ENCODE measurements around the gene ADGRB3.

The ADGRB3 gene

DNA sequence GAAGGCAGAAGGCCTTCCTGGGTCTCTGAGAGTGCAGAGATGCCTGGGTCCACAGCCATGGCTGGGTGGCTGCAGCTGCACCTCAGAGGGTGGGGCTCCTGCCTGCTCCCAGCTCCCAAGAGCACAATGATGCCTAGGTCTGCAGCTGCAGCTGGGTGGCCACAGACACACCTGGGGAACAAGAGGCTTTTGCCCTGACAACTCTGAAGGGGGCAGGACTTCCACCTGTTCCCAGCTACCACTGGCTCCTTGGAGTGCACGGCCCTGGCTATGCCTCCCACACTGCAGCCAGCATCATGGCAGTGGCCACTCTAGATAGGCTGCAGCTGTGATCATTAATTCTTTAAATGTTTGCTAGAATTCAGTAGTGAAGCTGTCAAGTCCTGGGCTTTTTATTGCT lies 511.3 kb downstream of the ADGRB3 start:
- FAIRE-seq, result no peak

DNA sequence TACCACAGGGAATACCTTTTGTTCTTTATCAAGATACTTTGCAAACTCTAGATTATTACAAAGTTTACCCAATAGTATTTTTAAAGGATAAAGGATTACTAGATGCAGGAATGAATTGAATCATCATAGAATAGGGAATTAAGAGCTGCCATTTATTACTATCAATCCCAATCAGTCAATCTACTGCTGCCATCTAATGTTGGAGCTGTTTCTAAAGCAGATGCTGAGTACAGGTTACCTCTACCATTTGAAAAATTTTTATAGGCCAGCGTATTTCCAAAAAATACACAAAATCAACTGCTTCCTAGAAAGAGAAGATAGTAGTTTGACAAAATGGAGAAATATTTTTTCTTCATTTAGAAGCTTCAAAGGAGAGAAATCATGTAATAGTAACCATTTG lies 520.4 kb downstream of the ADGRB3 start:
- no peak for FAIRE-seq

DNA sequence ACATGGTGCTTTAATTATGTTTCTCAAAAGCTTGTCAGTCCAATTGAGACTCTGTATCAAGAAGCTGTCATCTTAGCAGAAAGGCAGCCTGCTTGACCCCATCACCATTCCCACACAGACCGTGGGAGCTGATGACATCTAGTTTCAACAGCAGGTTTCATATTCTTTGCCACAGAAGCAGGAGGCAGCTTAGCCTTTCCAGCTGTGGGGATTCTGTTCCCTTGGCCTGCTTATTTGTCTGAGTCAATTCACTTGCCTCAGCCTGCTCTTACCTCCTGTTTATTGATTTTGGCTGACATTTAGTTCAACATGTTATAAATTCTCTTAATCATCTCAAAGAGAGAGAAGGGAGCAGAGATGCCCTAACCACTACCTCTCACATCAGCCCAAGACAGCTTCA lies 527.7 kb downstream of the ADGRB3 start:
- FAIRE-seq, result no peak

DNA sequence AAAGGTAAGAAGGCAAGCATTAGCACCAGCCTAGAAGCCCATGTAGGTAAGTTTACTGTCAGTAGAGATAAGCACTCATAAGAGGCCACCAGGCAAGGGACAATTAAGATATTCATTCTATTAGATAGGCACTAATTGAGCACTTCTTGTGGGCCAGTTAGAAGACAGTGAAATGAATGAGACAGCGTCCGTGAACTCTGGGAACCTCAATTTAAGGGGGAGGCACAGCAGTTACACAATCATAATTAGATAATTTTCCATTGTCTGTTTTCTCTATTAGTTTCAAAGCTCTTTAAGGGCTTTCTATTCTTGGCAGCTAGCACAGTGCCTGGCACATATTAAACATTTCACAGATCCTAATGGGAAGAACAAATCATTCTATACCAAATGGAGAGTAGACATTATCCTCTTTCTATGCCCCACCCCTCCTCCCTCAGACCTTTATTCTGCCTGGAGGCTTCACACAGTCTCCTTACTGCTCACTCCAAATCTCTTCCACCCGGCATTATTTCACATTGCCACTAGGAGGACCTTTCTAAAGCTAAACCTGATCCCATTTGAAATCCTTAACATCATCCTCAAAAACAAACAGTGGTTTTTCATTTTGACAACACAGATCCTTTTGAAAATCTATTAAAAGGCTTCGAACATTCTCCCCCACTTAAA lies 529.6 kb downstream of the ADGRB3 start:
- FAIRE-seq, result no peak

DNA sequence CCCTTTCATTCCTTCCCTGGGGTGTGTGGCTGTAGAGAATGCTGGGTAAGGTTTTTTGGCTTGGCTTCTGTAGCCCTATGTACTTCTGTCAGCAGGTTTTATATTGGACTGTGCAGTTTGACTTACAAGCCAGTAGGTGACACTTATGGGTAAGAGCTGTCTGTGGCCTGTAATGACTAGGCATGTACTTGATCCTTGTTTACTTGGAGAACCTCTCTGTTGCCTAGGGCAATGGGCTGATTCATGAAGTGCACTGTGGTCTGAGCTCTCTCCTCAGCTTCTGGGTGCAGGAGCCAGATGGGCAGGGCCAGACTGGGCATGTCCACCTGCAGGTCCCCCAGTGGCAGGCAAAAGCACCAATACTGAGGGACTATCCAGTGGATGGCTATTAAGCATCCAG lies 544.6 kb downstream of the ADGRB3 start:
- FAIRE-seq, result no peak

DNA sequence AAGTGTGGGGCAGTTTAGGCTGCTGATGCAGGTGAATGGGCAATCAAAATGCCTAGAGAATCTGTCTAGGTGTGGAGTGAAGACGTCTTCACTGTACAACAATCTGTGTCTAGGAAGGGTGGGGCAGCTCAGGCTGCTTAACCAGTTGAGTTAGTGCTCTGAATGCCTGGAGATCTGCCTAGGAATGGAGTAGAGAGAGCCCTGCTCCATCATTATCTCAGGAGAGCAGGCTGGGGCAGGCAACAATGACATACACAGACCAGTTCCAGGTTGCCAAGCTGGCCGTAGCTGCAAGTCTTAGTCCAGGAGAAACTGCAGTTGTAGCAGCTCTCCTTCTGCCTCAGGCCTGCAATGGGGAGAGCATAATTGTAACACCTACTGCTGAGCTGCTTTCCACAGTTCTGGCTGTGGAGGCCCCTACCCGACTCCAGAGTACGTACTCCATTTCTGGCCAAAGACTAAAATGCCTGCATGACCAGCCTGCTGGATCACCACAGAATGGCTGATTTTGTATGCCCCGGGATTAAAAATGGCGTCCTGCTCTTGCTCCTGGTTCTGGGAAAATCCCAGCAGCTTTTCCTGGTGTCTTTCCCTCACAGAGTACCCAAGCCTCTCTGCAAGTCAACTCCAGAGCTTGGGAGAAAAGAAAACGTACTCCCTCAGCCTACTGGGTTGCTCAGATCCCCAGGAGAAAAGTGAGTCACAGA lies 545.4 kb downstream of the ADGRB3 start:
- no peak for FAIRE-seq

DNA sequence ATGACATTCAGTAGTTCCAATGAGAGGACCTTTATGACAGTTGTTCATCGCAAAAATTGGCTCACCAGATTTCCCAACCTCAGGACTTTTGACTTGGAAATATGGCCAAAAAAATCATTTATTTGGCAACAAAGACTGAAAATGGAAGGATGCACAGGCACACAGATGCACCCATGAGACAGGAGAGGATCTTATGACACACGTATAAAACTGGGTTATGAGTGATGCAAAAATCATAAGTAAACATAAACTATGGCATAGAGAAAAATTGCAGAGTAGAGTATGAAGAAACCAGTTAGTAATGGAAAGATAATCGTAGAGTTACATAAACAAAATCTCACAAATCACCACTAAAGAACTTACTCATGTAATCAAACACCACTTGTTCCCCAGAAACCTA lies 546.9 kb downstream of the ADGRB3 start:
- no peak for FAIRE-seq

DNA sequence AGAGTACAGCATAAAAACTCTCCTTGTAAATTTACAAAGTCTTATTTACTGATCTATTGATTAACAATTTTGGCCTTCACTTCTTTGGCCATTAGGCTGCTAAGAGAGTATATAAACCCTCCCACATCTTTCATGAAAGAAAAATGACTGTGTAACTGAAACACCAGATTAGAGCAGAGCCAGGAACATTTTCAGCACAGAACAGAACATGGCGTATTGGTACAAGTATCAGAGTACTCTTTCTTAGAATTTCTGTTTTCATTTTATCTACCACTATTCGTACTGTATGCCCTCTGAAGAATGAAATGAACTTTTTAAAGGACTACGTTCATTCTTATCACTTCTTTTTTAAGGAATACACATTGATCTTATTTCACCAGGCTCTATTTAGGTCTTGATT lies 550.2 kb downstream of the ADGRB3 start:
- FAIRE-seq, result no peak

DNA sequence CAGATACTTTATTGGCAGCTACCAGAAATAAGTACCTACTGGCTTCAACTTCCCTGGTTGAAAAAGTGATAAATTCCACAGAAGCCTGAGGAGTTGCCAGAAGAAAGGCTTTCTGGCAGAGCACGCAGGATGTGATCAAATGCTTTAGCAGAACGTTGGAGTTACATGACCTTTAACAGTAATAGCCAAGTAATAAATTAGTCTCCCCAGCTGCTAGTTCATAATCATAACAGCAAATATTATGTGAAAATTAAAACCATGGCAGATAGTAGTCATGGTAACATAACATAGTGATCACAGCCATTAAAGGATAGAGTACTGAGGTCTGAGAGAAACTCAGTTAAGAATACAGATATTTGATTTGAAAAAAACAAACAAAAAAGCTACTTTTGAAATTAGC lies 567.7 kb downstream of the ADGRB3 start:
- peak; percentile 71 for FAIRE-seq

DNA sequence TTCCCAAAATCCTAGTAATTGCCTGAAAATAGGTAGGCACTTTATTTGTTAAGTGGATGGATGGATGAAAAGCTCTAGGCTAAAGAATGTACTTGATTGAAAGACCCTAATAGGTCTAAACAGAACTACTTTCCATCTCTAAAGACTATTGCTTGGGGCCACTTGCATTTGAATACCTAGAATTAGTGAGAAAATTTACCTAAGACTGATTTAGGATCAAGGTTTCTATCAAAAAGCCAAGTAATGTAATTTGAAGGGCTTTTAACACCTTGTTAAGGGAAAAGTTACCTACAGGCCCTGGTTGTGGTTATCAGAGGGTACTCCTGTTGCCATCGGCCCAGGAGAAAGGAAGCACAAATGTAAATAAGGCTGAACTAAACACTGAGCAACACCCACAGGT lies 581.0 kb downstream of the ADGRB3 start:
- no peak for FAIRE-seq

DNA sequence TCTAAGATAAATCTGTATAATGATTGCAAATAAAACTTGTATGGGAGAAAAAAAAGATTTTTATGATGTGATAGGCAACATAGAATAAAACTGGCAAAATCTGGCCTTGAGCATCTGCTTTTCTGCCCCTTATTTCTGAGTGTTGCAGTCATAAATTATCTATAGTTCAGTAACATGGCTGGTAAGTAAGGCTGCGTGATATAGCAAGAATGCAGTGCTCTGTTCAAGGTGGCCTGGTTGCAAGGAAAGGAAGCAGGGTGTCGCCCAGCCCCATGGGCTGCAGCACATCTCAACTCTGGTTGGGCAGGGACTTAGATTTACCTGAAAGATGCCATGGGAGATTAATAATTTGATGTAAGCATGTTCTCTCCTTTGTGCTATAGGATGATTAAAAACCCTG lies 582.3 kb downstream of the ADGRB3 start:
- no peak for FAIRE-seq

DNA sequence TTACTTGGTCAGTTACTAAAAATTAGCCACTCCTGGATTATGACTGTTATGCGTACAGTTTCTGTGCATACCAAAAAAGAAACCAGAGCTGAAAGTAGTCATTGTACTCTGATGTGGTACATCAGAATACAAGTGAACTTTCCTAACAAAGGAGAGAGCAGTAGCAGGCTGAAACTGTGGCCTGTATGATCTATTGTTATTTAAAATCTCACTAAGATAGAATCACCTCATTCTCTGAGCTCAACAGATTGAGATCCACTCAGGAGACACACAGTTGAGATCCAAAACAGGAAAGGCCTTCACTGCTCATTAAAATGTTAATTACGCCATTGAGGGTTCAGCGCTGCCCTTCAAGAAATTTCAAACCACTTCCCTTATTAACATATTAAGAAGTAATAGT lies 585.3 kb downstream of the ADGRB3 start:
- no peak for FAIRE-seq

DNA sequence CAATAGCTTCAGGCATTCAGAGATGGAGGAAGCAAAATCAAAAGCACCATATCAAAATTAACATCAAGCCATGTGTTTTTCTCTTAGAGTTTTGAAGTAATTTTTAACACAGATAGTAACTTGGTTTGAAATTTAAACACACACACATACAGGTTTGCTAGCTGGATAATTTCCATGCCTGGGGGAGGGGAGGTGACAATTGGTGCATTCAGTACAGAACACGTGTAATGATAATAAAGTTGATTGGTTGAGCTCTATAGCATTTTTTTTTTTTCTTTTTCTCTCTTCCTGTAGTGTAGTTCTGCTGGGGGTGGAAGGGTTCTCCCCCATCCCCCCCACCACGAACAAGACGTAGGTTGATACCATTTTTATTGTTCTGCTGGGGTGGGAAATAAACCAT lies 596.9 kb downstream of the ADGRB3 start:
- FAIRE-seq, result no peak

DNA sequence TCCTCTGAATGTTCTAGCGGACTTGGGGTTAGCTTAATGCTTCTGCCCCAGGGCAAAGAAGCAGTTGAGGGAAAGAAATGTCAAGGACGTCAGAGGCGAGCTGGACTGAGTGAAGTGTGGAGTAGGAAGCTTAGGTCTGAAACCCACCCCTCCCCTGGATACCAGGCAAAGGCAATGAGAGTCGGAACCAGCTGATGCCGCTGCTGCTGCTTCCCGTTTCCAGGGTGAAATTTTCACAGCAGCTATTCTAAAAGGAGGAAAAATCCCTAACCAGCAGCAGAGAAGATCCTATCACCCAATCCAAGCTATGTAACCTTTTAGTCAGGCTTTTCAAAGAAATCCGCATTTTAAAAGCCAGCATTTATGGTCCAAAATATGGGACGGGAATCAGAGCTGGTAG lies 597.4 kb downstream of the ADGRB3 start:
- FAIRE-seq, result no peak

DNA sequence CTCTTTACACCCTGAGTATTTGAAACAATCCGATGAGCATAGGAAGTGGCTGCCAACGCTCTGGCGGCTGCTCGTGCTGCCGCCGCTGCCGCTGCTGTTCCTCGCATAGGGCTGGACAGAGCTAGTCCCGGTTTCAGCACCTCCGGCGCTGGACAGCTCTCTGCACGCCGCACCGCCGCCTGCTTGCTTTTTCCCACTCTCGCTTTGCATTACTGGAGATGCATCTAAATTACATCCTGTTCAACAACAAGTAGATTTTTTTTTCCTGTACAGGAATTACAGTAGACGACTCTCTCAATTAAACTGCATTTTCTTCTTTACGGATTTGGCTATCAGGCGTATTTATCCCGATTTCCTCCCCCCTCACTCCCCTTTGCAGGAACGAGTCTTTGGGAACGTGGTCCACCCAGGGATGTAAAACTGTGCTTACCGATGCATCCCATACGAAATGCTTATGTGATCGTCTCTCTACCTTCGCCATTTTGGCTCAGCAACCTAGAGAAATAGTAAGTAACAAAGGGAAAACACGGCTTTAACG lies 597.9 kb downstream of the ADGRB3 start:
- no peak for FAIRE-seq

DNA sequence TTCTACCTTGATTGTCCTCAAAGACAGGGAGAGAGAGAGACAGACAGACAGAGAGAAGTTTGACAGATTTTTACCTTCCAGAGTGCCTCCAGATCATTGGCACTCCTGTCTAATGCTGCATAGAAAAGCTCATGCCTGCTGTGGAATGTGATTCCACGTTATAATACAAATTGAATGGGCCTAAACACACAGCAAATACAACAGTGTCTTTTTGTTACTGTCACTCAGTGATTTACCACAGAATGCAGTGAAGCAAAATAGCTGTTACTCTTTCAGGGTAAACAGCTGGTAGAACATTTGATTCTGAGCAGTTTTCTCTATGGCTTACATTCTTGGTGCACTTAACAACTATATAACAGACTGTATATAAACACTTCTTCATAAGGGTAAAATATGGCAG lies 603.0 kb downstream of the ADGRB3 start:
- no peak for FAIRE-seq

DNA sequence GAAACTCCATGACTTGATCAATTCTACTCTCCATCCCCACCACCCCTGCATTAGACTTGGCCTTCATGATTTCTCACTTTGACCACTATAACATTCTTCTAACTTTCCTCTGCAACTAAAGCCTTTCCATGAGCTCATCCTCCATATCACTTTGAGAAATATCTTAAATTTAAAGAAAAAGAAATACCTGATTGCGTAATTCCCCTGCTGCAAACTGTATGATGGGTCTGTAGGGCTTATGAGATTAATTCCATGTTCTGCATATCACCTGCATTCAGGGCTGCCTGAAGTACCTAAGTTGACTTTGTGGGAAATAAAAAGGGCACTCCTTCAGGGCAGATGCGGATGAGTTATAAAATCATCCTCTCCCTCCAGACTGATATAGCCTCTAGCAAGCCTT lies 611.9 kb downstream of the ADGRB3 start:
- no peak for FAIRE-seq

DNA sequence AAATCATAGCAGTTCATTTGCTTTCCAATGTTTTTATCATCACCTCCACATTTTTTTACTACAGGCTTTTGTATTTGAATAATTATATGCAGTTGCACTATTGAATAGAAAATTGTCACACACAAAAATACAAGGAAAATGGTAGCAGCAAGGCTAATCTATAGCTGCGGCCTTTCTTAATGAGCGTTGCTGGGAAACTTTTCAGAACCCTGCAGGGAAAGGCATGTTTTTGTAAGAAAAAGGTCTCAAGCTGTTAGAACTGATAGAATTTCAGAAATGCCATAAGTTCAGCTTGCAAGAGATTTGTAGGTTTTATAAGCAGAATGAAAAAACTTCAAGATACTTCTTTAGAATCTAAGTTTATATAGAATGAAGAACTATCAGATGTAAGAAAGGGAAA lies 625.9 kb downstream of the ADGRB3 start:
- FAIRE-seq, result no peak

DNA sequence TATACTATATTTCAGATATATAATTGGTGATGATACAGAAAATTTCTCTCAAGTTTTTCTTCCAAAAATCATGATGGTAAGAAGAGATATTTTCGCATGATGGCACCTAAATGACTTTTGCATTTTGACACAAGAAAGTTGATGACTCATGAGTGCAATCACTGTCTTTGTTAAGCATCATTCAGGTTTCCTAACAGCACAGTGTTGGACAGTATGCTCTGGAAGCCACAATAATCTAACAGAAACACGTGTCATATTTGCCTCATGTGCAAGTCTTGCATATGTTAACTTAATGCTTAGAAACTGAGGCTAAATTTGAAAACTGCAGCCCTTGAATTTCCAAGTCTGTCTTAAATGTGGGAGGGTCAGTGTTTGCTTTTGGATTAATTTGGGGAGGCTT lies 628.2 kb downstream of the ADGRB3 start:
- no peak for FAIRE-seq

DNA sequence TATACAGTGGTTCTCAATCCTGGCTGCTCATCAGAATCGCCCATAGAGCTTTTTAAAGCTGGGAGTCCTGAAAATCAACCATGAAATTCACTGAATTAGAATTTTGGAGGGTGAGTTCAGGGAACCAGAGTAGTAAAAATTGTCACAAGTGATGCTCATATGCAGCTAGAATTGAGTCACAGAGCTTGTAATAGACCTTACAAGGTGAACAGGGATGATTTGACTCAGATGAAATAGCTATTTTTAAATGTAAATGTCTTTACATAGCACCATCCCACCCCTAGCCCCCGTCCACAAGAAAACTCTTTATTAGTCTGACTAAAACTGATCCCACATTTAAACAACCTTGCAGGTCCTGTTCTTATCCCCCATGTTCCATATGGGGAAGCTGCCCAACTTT lies 630.0 kb downstream of the ADGRB3 start:
- no peak for FAIRE-seq

DNA sequence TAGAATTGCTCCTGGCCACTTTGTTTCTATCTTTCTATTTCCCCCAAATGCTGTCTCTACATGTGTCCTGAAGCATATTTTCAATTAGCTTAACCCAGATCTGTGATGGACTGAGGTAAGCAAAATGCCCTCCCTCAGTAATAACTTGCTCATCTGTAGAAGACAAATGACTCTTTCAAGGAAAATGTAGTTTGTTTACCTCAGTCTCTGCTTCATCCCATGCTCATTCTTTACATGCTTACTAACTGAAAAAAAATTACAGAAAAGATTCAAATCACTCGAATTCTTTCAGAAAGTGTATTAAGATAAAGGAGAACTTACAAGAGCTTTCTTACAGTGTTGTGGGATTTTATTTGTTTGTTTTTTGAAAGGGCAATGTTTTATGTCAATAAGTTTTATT lies 630.6 kb downstream of the ADGRB3 start:
- FAIRE-seq, result no peak

DNA sequence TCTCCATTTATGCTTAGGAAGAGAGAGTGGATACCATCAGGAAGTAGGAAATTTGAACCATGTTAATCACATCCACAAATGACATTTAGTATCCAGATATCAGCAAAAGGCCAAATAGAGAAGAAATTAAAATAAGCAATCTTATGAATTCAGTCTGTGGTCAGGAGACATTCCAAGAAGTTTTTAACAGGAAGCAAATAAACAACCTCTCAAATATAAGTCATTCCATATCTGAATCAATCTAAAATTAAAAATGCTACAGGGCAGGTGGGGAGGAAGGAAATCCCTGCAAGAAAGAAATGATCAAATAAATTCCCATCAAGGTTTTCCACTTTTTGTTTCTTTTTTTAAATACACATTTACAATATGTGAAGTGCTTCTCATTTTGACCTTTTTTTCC lies 641.1 kb downstream of the ADGRB3 start:
- FAIRE-seq, result no peak

DNA sequence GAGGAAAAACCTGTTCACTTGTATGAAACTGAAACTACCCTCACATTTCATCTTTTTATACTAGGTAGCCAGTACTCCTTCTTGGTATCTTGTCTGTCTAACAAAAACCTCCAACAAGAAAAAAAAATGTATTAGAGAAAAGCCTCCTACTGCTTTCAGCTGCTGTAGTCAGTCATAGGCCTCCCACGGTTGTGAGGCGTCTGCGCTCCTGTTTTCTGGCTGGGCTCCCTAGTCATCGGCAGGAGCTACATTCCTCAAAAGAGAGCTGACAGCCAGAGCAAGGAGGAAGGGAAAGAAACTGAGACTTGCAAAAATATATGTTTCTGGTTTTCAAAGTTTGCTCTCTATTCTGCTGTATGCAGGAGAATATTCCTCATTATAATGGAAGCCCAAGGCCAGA lies 644.7 kb downstream of the ADGRB3 start:
- no peak for FAIRE-seq

DNA sequence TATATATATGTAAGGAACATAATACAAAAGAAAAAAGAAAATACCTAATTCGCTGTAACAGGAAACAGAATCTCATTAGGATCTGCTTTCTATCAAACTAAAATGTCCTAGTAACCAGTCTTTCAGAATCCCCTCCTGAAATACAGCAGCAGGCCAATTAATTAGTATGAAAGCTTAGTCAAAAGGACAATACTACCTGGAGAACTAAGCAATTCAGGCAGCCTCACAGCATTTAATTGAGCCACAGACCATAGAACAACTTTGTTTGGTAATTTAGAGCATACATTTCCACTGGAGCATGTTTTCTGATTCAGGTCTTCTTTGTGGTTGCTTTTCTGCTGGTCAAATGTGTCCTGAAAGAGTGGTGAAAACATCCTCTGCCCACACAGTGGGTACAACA lies 645.8 kb downstream of the ADGRB3 start:
- FAIRE-seq, result no peak

DNA sequence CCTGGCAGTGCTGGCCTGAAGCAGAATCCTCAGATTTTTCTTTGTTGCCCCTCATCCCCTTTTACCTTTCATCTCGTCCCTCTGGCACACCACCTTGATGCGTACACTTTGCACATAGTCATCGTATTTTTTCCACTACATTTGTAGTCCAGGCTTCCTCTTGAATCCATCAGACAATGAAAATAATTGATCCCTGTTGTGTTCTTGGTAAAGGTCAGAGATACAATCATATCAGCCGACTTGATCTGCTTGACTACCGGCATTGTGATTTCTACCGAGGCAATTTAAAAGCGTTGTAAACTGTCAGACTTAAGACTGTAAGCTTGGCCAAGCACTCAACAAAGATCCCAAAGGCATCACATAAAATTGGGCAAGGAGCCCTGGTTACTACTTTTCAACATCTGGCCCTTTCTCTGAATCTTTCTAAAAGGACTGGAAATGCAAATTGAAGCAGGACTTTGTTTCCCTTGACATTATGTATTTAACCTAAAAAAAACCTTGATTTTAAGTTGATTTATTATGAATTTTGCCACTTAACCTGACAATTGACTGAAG lies 649.2 kb downstream of the ADGRB3 start:
- no peak for FAIRE-seq
